ENCODE results near the gene NDEL1.

Gene NDEL1

DNA sequence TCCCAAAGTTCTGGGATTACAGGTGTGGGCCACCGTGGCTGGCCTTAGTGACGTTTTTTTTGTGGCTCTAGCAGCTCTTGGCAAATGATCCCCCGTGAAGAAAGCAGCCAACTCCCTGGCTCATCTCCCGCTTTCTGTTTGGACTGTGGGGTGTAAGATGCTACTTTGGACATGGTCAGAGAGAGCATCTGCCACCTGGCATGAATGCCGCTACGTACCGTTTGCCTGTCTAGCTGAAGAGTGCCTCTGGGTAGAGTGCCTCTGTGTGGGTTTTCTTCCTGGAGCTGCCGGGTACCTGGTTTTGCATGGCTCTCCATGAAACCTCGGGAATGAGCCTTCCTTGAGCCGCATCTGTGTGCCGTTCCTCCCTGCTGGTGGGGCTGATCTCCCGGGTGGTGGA lies 34.3 kb downstream of the NDEL1 start:
- Histone ChIP-seq H3K27ac (peak overlapping the region; percentile 0 to 78), H3K4me3 (no peak overlapping the region)
- TF ChIP-seq, protein P1, sequence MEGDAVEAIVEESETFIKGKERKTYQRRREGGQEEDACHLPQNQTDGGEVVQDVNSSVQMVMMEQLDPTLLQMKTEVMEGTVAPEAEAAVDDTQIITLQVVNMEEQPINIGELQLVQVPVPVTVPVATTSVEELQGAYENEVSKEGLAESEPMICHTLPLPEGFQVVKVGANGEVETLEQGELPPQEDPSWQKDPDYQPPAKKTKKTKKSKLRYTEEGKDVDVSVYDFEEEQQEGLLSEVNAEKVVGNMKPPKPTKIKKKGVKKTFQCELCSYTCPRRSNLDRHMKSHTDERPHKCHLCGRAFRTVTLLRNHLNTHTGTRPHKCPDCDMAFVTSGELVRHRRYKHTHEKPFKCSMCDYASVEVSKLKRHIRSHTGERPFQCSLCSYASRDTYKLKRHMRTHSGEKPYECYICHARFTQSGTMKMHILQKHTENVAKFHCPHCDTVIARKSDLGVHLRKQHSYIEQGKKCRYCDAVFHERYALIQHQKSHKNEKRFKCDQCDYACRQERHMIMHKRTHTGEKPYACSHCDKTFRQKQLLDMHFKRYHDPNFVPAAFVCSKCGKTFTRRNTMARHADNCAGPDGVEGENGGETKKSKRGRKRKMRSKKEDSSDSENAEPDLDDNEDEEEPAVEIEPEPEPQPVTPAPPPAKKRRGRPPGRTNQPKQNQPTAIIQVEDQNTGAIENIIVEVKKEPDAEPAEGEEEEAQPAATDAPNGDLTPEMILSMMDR (IDR thresholded peaks at IDR 0.05) = no peak
- no peak for DNase-seq (ENCODE audit: low spot score)

DNA sequence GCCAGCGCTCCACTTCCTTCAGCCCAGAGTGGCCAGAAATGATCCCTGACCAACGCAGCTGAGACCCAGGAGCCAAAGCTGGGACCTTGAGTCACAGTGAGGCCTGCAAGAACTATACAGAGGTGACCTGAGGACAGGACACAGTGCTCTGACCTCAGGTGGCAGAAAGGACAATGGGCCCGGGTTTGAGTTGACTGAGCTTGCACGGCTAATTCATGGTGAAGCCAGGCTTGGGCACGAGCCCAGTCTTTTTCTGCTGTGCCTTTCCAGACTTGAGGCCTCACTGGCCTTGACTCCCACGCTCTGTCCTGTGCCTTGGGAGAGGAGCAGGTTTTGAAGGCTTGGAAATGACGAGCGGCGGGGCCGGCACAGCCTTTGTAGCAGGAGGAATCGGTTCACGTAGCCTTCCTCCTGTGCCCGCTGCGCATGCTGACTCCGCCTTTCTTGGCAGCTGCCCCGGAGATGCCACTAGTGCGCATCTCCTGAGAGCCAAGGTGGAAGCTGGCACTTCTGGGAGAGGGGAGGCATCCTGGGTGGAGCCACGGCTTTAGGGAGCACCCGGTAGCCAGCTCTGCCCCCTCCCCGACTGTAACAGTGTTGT lies 34.9 kb downstream of the NDEL1 start:
- TF ChIP-seq, protein P1 (IDR thresholded peaks at IDR 0.05) = no peak
- peak overlapping the region; percentile 0 to 78 for H3K27ac ChIP-seq
- DNase-seq (ENCODE audit: low spot score) = no peak
- peak overlapping the region; percentile 5 for H3K4me3 ChIP-seq

- Histone ChIP-seq H3K27ac (peak overlapping the region; percentile 66 to 78), H3K4me3 (no peak overlapping the region)
- no peak for DNase-seq (ENCODE audit: low spot score)
- TF ChIP-seq, protein P1 (IDR thresholded peaks at IDR 0.05) = no peak
Measured at GRCh38 chr17:8472663-8473062, 37.0 kb downstream of the NDEL1 start.

DNA sequence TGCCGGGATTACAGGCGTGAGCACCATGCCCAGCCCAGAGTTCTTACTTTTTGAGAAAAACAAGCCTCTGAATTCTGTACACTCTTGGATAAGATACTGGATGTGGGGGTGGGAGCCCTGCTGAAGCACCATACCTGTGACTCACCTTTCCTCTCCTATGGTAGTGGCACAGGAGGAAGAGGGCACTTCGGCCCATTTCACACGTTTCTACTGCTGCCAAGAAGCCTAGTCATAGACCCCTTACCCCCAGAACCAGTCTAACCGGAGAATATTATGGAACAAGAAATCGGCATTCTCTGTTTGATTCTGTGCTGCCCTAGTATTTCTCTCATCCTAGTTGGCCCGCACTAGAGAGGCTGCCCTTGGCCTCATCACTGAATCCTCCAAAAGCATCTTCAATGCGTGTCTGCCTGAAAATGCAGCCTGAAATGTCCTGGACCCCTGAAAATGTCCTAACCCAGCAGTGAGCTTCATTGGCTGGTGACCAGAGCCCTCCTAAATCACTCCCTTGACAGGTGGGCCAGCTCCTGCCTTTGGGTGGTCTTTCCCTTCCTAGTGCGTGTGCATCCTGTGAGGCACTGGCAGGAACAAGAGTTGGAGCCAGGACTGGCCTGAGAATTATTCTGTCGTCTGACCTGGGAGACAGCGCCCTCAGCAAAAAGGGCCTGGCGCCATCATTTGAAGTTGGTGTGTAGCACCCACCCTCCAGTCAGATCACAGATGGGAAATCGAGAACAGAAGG lies 37.9 kb downstream of the NDEL1 start:
- Histone ChIP-seq H3K27ac (peak overlapping the region; percentile 66 to 78), H3K4me3 (no peak overlapping the region)
- TF ChIP-seq, protein P1 (IDR thresholded peaks at IDR 0.05) = no peak
- DNase-seq (ENCODE audit: low spot score) = no peak

- H3K4me3 ChIP-seq = no peak overlapping the region
Measured at GRCh38 chr17:8474826-8475225, 39.1 kb downstream of the NDEL1 start.

GRCh38 chr17:8475227-8475626 lies 39.5 kb downstream of the NDEL1 start:
- H3K4me3 ChIP-seq = no peak overlapping the region
- peak overlapping the region in 1 of 2 donors; percentile 22 for H3K27ac ChIP-seq
- TF ChIP-seq, protein P1 (IDR thresholded peaks at IDR 0.05) = no peak
- DNase-seq (ENCODE audit: low spot score) = no peak

More at GRCh38 chr17:8474826-8475225, 39.1 kb downstream of the NDEL1 start:
- DNase-seq (ENCODE audit: low spot score) = no peak
- H3K27ac ChIP-seq = peak overlapping the region in 1 of 2 donors; percentile 22
- TF ChIP-seq, protein P1 (IDR thresholded peaks at IDR 0.05) = no peak

DNA sequence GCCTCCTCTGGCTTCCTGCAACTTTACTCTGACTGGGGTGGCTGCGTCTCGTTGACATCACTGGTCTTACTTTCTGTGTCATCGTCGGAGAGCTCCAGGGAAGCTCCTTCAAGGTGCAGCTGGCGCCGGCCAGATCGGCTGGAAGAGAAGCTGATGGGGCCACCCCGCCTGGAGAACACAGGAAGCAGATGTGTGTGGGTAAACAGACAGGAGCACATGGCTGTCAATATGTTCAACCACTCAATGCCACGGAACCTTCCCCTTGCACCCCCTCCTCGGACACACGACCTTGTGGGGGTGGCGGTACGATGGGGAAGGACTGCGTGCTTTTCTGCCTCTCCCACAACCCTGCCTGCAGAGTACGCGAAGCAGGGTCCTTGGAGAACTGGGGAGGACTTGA lies 40.1 kb downstream of the NDEL1 start:
- TF ChIP-seq, protein P1 (IDR thresholded peaks at IDR 0.05) = no peak
- Histone ChIP-seq H3K27ac (no peak overlapping the region), H3K4me3 (no peak overlapping the region)
- DNase-seq (ENCODE audit: low spot score) = no peak
